Measurements from ENCODE around the gene NOTO.

NOTO gene

GRCh38 chr2:73253901-73254300 is 51.5 kb downstream of the NOTO start:
- no peak overlapping the region for H3K4me3 ChIP-seq (ENCODE audit: low read depth, low read length)
- peaks cover 80% of the 10 kb centered on the region for H3K36me3 ChIP-seq

GRCh38 chr2:73254343-73255006 is 52.1 kb downstream of the NOTO start:
- Histone ChIP-seq H3K36me3 (peaks cover 80% of the 10 kb centered on the region), H3K27ac (no peak overlapping the region), H3K4me3 (ENCODE audit: low read depth, low read length) (no peak overlapping the region), H3K9me3 (ENCODE audit: severe bottlenecking) (no peaks in the 10 kb centered on the region), H3K27me3 (ENCODE audit: insufficient read depth, low read depth, severe bottlenecking) (no peaks in the 10 kb centered on the region)
- TF ChIP-seq CTCF (IDR thresholded peaks at IDR 0.05; ENCODE audit: low read depth, low read length), result no peak
- no peak for DNase-seq

More at GRCh38 chr2:73253901-73254300, 51.5 kb downstream of the NOTO start:
- no peak for TF ChIP-seq CTCF (IDR thresholded peaks at IDR 0.05; ENCODE audit: low read depth, low read length)
- Histone ChIP-seq H3K27me3 (ENCODE audit: insufficient read depth, low read depth, severe bottlenecking) (no peaks in the 10 kb centered on the region), H3K27ac (no peak overlapping the region), H3K9me3 (ENCODE audit: severe bottlenecking) (no peaks in the 10 kb centered on the region)
- no peak for DNase-seq

- no peak overlapping the region for H3K4me3 ChIP-seq (ENCODE audit: low read depth, low read length)
- no peak for DNase-seq
- peaks cover 80% of the 10 kb centered on the region for H3K36me3 ChIP-seq
- no peaks in the 10 kb centered on the region for H3K9me3 ChIP-seq (ENCODE audit: severe bottlenecking)
- H3K27me3 ChIP-seq (ENCODE audit: insufficient read depth, low read depth, severe bottlenecking), result no peaks in the 10 kb centered on the region
- H3K27ac ChIP-seq, result no peak overlapping the region
- no peak for TF ChIP-seq CTCF (IDR thresholded peaks at IDR 0.05; ENCODE audit: low read depth, low read length)
Observed at GRCh38 chr2:73255007-73255644, 52.8 kb downstream of the NOTO start.

GRCh38 chr2:73255907-73256617 is 53.7 kb downstream of the NOTO start:
- no peak for DNase-seq
- Histone ChIP-seq H3K4me3 (ENCODE audit: low read depth, low read length) (no peak overlapping the region), H3K27ac (no peak overlapping the region), H3K9me3 (ENCODE audit: severe bottlenecking) (no peaks in the 10 kb centered on the region), H3K27me3 (ENCODE audit: insufficient read depth, low read depth, severe bottlenecking) (no peaks in the 10 kb centered on the region), H3K36me3 (peaks cover 78% of the 10 kb centered on the region)
- TF ChIP-seq CTCF (IDR thresholded peaks at IDR 0.05; ENCODE audit: low read depth, low read length), result no peak

GRCh38 chr2:73256618-73256922 is 54.2 kb downstream of the NOTO start:
- H3K36me3 ChIP-seq, result peaks cover 78% of the 10 kb centered on the region
- H3K9me3 ChIP-seq (ENCODE audit: severe bottlenecking), result no peaks in the 10 kb centered on the region
- DNase-seq, result no peak
- TF ChIP-seq CTCF (IDR thresholded peaks at IDR 0.05; ENCODE audit: low read depth, low read length), result no peak
- H3K4me3 ChIP-seq (ENCODE audit: low read depth, low read length), result no peak overlapping the region
- H3K27me3 ChIP-seq (ENCODE audit: insufficient read depth, low read depth, severe bottlenecking), result no peaks in the 10 kb centered on the region
- H3K27ac ChIP-seq, result no peak overlapping the region
